Neural progenitor cell (in vitro differentiated cells): ENCODE measurements around the gene IQCN.

ENCODE experiments used
- CTCF ChIP-seq: fragments of 200-600 bp; sonication (generic); IDR thresholded peaks from 2 replicates; pipeline ENCODE4 v1.5.1; 2017; ENCODE audit warnings: antibody characterized with exemption, mild to moderate bottlenecking
- EZH2 ChIP-seq: fragments of 200-600 bp; sonication (generic); IDR thresholded peaks from 2 replicates; pipeline ENCODE4 v1.6.1; 2017; ENCODE audit warnings: antibody characterized with exemption, mild to moderate bottlenecking, moderate library complexity
- EZH2phosphoT487 ChIP-seq: fragments of 200-600 bp; sonication (generic); IDR thresholded peaks from 2 replicates; pipeline ENCODE4 v1.6.1; 2017; ENCODE audit warnings: antibody characterized with exemption

- no peak for TF ChIP-seq EZH2
- TF ChIP-seq CTCF = no peak
- no peak for TF ChIP-seq EZH2phosphoT487
Measured at GRCh38 chr19:18264971-18265540, 9.2 kb downstream of the IQCN start.
